GM21528 (cell line): ENCODE data around the gene ACRBP.

ENCODE experiments used
- ATAC-seq: cut with Tn5 transposase; IDR thresholded peaks from one replicate; pipeline ENCODE4 v1.9.1; 2021; ENCODE audit warnings: mild to moderate bottlenecking, moderate library complexity; ENCODE audit not compliant: unreplicated experiment, low FRiP score

Gene ACRBP

DNA sequence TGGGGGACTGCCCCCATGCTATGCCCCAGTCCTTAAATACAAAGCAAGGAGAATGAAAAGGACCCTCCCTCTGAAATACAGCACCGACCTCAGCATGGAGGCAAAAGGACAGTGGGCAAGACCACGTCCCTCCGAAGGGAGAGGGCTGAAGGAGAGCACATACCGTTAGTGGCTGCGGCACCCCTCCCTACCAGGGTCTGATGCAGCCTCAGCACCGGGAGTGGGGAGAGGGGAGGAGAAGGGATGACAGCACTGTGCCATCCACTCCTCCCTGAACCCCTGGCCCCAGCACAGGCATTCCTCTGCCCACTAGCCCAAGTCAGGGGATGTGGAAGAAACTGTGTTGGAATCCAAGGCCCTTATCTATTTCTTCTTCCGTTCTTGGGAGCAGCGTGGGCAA is 3.6 kb upstream of the ACRBP start:
- no peak for ATAC-seq

DNA sequence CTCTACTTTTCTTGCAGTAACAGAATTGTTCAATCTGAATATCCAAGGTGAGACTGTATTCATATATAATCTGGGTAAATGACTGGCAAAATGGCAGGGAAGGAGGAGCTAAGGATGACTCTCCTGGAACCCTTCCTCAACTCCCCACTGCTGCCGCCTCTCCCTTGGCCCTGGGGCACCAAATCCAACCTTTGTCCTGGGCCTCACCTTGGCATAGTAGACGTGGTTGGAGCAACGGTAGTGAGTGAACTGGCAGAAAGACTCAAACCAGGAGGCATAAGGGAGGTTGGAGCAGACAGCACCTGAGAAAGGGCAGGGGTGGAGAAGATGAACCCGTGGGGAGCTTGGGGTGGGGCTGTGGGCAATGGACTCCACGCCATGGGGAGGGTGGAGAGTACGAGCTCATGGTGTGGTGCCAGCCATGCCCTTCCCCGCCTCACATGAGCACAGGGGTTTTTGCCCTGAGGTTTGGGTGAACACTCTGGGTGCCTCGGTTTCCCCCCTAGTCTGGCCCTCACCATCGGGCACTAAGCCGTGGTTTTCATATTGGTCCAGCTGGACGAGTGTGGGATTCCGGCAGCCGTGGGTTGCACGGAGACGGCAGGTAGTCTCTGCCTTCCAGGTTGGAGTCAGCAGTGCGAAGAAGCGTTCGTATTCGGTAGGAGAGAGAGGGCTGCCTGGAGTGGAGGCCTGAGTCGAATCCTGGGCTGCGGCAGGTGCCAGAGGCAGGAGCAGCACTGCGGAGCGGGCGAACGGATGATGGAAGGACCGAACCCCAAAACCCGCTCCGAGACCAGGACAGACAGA is 753 bp downstream of the ACRBP start:
- ATAC-seq = no peak

DNA sequence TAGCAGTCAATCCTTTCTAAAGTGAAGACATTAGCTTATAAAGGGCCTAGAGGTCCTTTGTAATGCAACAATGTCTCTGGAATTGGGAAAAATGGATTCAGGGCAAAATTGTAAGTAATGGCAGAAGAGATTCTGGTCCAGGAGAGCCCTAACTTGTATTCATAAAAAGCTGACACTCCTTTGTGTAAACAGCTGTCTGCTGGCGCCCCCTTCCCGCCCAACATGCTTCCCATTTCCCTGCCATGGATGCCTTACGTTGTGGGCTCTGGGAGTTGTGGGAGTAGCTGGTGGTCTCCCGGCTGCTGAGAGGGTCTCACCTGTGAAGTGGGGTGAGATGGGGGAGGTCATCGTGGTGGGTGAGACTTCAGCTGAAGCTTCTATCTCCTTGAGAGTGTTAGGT is 2.3 kb downstream of the ACRBP start:
- ATAC-seq = no peak

DNA sequence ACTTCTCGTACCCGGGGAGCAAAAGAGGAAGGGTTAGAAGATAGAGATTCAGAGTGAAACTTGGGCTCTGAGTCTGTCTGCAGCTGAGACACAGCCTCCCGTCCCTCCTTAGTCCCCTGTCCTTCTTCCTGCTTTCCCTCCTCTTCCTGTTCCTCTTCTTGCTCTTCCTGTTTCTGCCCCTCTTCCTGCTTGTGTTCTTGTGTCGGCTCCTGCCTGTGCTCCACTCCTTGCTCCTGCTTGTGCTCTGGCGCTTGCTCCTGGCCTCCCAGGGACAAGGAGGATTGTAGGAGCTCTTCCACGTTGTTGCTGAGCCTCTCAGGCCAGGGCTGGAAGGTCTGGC is 3.0 kb downstream of the ACRBP start:
- no peak for ATAC-seq

DNA sequence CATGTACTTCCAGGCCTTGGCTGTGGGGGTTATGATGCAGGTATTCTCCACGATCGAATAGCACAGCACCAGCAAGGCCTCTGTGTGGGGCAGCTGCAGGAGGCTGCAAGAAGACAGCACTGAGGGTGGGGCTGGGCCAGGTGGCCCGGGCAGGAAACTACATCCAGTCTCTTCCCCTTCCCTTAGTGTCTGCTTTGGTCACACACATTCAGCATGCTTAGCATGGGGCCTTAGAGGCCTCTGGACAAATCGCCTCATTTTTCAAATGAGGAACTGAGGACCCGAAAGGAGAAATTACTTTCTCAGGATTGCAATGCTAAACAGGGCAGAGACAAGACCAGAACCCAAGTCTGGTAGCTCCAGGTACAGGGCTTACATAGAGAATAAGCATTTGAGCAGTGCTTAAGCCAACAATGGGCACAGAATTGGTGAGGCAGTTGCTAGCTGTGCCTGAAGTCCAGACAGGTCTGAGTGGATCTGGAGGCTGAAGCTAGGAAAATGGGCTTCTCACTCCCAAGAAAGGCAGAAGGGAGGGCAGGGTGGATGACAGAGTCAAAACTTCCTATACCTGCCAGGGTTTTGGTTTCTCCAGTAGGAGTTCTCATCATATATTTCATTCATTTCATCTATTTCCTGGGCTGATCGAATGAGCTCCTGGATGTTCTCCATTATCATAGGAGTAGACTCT is 3.5 kb downstream of the ACRBP start:
- ATAC-seq = no peak

DNA sequence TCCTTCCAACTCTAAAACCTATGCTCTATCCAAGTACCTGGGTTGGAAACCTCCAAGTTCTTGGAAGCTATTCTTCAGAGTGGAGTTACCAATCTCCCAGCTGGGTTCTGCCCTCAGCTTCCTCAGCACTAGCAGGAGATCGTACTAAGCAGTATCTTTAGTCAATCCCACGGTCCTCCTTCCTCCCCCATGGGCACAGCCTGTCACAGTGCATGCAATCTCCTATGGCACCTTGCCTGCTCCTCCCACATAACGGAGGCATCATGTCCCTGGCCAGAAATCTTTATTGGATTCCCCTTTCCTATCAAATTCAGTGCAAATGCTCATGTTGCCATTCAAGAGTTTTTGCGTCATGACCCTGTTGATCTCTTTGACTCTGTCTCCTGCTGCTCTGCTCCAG is 6.1 kb downstream of the ACRBP start:
- ATAC-seq = no peak

DNA sequence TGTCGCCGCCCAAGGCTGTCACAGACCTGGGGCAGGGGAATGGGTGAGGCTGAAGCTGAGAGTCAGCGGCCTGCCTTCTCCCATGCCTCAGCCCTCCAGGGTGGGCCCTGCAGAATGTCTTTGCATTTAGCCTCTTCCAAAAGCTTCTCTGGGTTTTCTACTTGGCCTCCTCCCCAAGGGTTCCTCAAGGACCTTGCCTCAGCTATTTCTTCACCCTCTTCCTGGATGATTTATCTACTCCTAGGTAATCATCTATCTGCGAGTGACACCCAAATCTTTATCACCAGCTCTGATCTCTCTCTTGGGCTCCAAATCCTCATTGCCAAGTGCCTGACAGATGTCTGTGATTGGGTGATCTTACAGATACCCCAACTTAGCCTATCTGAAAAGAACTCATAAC is 6.7 kb downstream of the ACRBP start:
- ATAC-seq = no peak

DNA sequence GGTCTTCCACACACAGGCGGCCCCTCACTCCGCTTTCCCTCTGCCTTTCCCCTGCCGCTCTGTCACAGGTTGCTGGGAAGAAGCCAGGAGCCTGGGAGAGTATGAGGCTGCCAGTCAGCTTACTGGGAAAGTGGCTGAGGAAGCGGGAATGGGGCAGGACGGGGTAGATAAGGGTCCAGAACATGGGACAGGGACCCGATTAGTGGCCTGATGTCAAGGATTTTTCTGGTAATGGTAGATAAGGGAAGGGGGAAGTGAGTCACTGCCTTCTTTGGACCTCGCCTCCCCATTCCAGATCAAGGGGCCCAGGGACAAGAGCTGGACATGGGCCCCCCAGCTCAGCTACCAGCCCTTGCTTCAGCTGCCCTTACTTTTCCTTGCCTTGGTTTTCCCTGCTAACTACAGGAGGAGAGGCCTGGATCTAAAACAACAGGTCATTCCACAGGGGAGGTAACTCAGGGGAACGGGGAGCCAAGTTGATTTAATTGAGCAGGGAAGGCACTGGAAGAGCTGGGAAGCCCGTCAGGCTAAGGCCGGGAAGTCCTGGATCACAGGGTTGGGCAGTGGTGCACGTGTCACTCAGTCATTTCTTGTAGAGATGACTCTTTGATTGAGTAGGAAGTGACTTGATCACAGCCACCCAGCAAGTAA is 8.0 kb downstream of the ACRBP start:
- no peak for ATAC-seq

DNA sequence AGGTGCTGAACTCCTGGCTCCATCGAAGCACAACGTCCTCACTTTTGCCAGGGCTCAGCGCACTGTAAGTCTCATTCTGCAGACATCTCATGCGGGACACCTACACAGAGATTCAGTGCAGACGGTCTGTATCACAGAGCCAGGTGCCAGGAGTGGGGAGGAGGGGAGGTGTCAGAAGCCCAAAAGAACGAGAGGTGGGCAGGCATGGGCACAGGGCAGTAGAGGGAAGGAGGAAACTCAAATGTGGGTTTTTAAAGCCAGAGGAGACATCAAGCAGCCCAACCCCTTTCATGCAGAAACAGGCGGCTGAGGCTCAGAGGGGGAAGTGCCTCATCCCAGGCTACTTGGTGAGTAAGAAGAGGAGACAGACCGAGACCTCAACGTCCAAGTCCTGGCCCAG is 8.9 kb downstream of the ACRBP start:
- no peak for ATAC-seq

DNA sequence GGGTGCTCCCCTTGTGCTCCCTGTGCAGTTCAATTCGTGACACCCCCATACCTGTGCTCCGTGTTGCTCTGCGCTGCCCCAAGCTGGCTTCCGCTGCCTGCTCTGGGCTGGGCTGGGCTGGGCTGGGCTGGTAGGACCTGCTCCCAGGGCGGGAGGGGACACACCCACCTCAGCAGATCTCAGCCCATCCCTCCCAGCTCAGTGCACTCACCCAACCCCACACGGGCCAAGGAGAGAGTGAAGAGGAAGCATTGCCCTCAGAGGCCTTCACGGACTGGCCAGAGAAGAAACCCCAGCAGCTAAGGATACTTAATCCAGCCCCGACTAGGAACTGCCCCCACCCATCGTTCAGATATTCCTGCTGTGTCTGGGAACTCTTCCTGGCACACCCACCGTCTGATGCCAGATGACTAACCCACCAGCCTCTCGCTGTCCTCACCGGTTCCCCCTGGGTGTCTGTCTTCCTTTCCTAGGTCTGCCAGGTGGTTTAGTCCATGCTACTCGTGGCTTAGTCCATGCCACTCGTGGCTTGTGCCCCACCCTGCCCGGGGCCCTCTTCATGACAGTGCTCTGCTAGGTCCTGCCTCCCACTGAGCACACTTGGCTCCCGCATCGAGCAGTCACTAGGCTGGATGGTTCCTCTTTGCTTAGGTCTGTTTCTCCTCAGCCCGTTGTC is 11.2 kb downstream of the ACRBP start, which contains the start of gene LPAR5:
Gene LPAR5 (minus strand): TSS at position 104 of the 676 bp plus-strand sequence. CDS start 14,711 bp downstream, outside the sequence.
- peak; percentile 51 for ATAC-seq

DNA sequence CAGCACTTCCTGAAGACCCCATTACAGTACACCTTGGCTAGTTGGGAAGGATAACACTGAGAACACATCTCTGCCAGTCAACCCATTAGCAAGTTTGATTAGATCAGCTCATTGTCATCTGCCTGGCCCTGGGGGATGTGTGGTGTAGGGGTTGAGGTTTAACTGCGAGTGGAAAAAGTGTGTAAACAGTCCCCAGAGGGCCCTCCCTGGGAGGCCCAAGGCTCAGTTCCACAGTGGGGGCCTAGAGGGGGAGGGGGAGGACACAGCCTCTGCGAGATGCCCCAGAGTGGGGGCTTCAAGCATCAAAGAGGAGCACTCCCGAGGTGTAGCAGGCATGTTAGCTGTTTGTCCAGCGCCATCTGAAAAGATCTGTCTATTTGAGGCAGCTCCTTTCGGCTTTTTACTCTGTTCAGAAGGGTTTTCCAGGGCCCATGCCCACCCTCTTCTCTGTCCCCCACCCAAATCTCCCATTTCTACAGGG is 11.8 kb downstream of the ACRBP start:
- ATAC-seq = peak; percentile 39

DNA sequence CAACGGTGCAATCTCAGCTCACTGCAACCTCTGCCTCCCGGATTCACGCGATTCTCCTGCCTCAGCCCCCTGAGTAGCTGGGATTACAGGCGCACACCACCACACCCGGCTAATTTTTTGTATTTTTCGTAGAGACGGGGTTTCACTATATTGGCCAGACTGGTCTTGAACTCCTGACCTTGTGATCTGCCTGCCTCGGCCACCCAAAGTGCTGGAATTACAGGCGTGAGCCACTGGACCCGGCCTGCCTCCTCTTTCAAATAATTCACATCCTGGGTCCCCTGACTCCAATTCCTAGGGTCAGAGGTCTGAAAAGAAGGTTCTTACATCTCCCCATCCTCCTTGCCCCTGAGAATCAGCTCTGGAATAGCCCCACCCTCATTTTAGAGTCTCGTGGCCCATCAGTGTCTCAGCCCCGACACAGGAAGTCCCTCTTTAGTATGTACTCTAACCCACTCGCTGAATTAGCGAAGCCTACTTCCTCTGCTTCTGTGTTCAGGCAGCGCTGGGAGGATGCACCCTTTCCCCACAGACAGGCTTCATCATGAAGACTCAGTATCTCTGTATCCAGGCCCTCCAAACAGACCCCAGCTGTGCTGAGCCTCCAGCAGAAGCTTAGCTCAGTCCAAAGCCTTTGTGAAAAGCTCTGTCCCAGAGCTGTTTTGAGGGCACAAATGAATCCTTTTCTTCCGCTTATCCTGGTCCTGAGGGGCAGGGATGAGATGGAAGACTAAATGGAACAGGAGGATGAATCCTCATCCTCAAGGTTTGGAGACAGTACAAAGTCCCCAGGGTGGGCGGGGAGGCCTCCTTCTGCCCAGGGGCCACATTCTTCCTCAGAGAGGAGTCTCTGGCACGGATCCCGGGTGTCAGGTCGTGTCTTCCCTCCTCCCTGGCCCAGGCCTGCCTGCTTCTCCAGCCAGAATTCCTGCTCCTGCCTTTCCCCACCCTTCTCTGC is 14.9 kb downstream of the ACRBP start:
- peak; percentile 63 for ATAC-seq

DNA sequence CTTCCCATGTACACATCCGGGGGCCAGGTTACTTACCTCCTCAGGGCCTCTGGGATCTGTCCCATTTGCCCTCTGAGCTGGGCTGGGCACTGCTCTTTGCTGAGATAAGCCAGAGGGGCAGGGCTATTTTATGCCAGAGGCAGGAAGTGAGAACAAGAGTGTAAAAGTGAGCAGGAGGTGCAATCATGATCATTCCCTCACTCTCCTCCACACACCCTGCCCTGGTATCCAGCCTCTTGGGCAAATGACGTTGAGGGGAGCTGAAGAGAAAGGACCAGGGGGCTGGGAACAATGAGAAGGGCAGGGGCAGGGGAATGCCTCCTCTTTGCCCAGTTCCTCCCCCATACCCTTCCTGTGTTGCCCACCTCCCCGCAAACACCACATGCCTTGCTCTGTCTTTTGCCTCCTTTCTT is 15.7 kb downstream of the ACRBP start:
- no peak for ATAC-seq

DNA sequence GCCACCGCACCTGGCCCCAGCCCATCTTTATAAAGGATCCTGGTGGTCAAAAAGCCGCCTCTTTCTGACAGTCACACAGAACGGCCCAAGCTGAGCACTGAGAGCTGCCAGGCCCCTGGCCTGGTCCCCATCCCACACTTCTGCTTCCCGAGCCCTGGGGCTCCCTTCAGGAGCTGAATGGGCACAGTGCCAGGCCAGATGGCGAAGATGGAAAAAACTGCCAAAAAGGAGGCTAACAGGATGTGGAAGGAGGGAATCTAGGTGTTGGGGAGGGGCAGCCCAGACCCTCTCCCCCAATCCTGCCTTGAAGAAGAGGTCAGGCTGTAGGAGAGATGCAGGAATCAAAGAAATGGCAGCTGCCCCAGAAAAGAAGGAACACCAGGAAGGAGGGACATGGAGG is 16.5 kb downstream of the ACRBP start:
- no peak for ATAC-seq

DNA sequence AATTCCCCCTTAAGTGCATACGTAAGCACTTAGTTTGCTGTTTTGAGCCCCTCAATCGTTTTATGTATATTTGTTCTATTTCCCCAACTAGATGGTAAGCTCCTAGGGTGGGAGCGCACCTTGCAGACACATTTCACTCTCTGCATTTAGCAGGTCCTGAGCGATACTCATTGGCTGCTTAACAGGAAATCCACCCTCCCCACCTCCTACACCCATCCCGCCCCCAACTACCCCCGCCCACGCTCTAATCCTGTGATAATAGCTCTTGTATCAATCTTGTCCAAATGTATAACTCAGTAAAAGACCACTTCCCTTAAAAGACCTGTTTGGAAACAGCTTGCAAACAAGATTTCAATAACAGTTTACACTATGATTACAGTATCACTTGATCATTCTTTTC is 19.6 kb downstream of the ACRBP start:
- ATAC-seq = no peak

DNA sequence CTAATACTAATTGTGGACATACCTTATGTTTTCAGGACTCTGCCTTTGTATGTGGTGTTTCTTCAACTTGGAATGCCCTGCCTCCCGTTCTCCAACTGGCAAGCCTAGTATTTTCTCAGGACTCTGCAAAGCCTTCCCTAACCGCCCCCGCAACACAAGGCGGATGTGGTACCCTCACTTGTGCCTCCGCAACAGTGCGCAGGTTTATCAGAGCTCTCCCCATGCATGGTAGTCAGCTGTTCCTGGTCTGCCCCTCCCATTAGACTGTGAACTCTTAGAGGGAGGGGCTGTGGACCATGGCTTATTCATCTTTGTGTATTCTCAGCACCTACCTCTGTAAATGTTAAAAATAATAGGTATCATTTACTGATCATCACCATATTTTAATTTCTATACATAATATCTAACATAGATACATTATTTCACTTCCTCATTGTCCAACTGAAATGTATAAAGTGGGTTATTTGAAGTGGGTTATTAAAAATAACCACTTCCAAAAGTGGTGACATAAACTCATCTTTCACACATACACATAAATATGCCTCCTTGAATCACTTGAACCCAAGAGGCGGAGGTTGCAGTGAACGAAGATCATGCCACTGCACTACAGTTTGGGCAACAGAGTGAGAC is 20.5 kb downstream of the ACRBP start:
- no peak for ATAC-seq

DNA sequence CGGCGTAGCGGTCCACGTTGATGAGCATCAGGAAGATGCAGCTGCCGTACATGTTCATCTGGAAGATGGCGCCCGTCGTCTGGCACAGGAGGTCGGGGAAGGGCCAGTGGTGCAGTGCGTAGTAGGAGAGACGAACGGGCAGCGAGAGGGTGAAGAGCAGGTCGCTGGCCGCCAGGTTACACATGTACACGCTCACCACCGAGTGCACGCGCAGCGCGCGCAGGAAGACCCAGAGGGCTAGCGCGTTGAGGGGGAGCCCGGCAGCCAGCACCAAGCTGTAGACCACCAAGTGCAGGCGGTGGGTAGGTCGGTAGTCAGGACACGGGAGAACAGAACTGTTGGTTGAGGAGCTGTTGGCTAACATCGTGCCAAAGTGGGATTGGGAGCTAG is 26.4 kb downstream of the ACRBP start:
- ATAC-seq = no peak

DNA sequence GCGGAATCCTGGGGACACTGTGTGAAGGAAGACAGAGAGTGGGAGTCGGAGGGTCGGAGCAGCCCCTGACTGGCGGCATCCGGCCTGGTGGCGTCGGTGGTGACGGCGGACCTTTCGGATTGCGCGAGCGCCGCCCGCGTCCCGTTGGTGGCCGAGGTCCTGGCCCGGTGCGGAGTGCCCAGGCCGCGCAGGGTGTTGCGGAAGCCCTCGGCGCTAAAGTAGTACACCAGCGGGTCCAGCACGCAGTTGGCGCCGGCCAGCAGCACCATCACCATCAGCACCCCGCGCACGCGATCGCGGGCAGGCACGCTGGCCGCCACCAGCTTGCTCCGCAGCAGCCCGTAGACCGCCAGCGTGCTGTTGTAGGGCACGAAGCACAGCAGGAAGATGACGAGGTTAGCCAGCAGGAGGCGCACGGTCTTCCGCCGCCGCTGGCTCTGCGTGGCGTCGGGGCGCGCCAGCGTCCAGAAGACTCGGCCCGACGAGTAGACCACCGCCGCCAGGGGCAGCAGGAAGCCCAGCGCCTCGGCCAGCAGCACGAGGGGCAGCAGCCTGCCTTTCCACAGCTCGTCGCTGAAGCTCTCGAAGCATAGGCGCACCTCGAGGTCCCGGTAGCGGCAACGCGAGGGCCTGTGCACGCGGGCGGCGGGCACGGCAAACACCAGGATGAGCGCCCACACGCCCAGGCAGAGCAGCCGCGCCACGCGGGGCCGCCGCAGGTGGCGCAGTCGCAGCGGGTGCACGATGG is 26.9 kb downstream of the ACRBP start:
- ATAC-seq = no peak
